ENCODE results near the gene OTX1.

GRCh38 chr2:63053889-63054602 lies 3.4 kb downstream of the OTX1 start:
- TF ChIP-seq YY1 (IDR thresholded peaks at IDR 0.05; ENCODE audit: insufficient read depth, insufficient read length) (no peak), ZNF274 (IDR thresholded peaks at IDR 0.05; ENCODE audit: low read depth, low read length) (no peak)
